Adipose tissue (tissue), 3 donors: Measurements from ENCODE around the gene TSHR. TPM values are rescaled to one million over a fixed set of nuclear protein-coding genes. Genes with fewer than 3 reads are reported as not detected.
"Not testable (repeated sequence)": the region's sequence is repeated elsewhere in the genome, so short reads cannot be mapped to it uniquely, and the experiment has no call there.

Experiments used
- H3K27ac ChIP-seq: one replicate; pipeline ENCODE4 v1.5.1; 2013; ENCODE audit warnings: low read depth, low read length
- WGBS, 3 donors: extraction: QIAGEN DNeasy Blood & Tissue Kit; methylation state at CpG; one replicate each; pipeline ENCODE4 v1.1.7; 2013; 5-methylcytosine and 5-hydroxymethylcytosine counted together
- polyA plus RNA-seq, 3 donors: library from polyadenylated mRNA; stranded (reverse); fragments of 200-250 nt; gene quantifications; one replicate each; pipeline ENCODE4 v1.2.3, GENCODE V29; 2013
- donor health status: healthy with polysubstance abuse.
- donor health status: Bipolar disorder and iron deficiency.
- donor health status: healthy.

TSHR gene
- under 1 TPM; 0.11 to 0.25 (median 0.12) TPM for polyA plus RNA-seq

GRCh38 chr14:80955416-80955941 is at the start of gene TSHR:
TSS of gene TSHR (plus strand) at chr14:80955621. CDS start at chr14:80955681, 60 bp downstream.
- H3K27ac ChIP-seq = no peak within 1 kb of the TSS

GRCh38 chr14:80906336-80906735 is 49.1 kb upstream of the TSHR start:
- WGBS, 3 donors = 0 to 58% (median 56%) methylated on average over 1 of the region's 1 CpG
- H3K27ac ChIP-seq = no peak overlapping the region

More at GRCh38 chr14:80955416-80955941, at the start of gene TSHR:
- WGBS, 3 donors = 9 to 26% (median 26%) methylated on average over 20 to 21 of the region's 21 CpGs

- WGBS, 3 donors = 86 to 95% (median 89%) methylated on average over 4 of the region's 4 CpGs
- no peak overlapping the region for H3K27ac ChIP-seq
Measured at GRCh38 chr14:80906946-80907345, 48.5 kb upstream of the TSHR start.

GRCh38 chr14:80912013-80912412 is 43.4 kb upstream of the TSHR start:
- 86 to 97% (median 96%) methylated on average over 11 of the region's 11 CpGs for WGBS, 3 donors
- H3K27ac ChIP-seq = not testable (repeated sequence)

- H3K27ac ChIP-seq = no peak overlapping the region
- 91 to 96% (median 93%) methylated on average over 3 of the region's 3 CpGs for WGBS, 3 donors
Measured at GRCh38 chr14:80919622-80920021, 35.8 kb upstream of the TSHR start.

GRCh38 chr14:80923368-80923767 is 32.1 kb upstream of the TSHR start:
- no peak overlapping the region for H3K27ac ChIP-seq

GRCh38 chr14:80924365-80925103 is 30.9 kb upstream of the TSHR start:
- 83 to 93% (median 83%) methylated on average over 2 of the region's 2 CpGs for WGBS, 3 donors
- no peak overlapping the region for H3K27ac ChIP-seq

GRCh38 chr14:80926397-80927082 is 28.9 kb upstream of the TSHR start:
- no peak overlapping the region for H3K27ac ChIP-seq
- WGBS, 3 donors = 84 to 88% (median 85%) methylated on average over 4 of the region's 4 CpGs

GRCh38 chr14:80927083-80927989 is 28.1 kb upstream of the TSHR start:
- WGBS, 3 donors = 94 to 95% (median 95%) methylated on average over 8 of the region's 8 CpGs
- no peak overlapping the region for H3K27ac ChIP-seq

GRCh38 chr14:80930095-80930494 is 25.3 kb upstream of the TSHR start:
- H3K27ac ChIP-seq = no peak overlapping the region
- WGBS, 3 donors = 95 to 96% (median 96%) methylated on average over 5 of the region's 5 CpGs

GRCh38 chr14:80930836-80931389 is 24.5 kb upstream of the TSHR start:
- H3K27ac ChIP-seq = no peak overlapping the region
- WGBS, 3 donors = 35 to 71% (median 43%) methylated on average over 8 of the region's 8 CpGs

- H3K27ac ChIP-seq = no peak overlapping the region
Measured at GRCh38 chr14:80933282-80933681, 22.1 kb upstream of the TSHR start.

- 58 to 85% (median 59%) methylated on average over 4 of the region's 4 CpGs for WGBS, 3 donors
- H3K27ac ChIP-seq = no peak overlapping the region
Measured at GRCh38 chr14:80933686-80934085, 21.7 kb upstream of the TSHR start.

GRCh38 chr14:80940146-80940545 is 15.3 kb upstream of the TSHR start:
- 64 to 81% (median 76%) methylated on average over 1 of the region's 1 CpG for WGBS, 3 donors
- no peak overlapping the region for H3K27ac ChIP-seq

GRCh38 chr14:80941241-80942185 is 13.9 kb upstream of the TSHR start, which contains the start of gene CEP128:
TSS of gene CEP128 (minus strand) at chr14:80941738.
- H3K27ac ChIP-seq = no peak within 1 kb of the TSS
- WGBS, 3 donors = 1% methylated on average over 40 of the region's 40 CpGs

- H3K27ac ChIP-seq = no peak overlapping the region
- WGBS, 3 donors = 30 to 36% (median 33%) methylated on average over 5 of the region's 5 CpGs
Measured at GRCh38 chr14:80942191-80942600, 13.2 kb upstream of the TSHR start.

- H3K27ac ChIP-seq = no peak overlapping the region
- 74 to 93% (median 92%) methylated on average over 5 of the region's 5 CpGs for WGBS, 3 donors
Measured at GRCh38 chr14:80944861-80945617, 10.4 kb upstream of the TSHR start.
